ENCODE measurements around the gene SIKE1.

Gene SIKE1

GRCh38 chr1:114735479-114735878 is 45.0 kb downstream of the SIKE1 start:
- Histone ChIP-seq H3K4me2 (no peak overlapping the region), H3K27me3 (ENCODE audit: insufficient read depth, low read depth) (no peaks in the 10 kb centered on the region), H4K20me1 (ENCODE audit: insufficient read depth) (no peaks in the 10 kb centered on the region), H3K36me3 (ENCODE audit: insufficient read depth) (0 out of 2 replicates have a peak, but pooled peaks cover 4% of the 10 kb centered on the region), H3K9ac (no peak overlapping the region), H3K4me1 (ENCODE audit: low read depth, poor library complexity, severe bottlenecking) (peaks cover 22% of the 10 kb centered on the region), H3K27ac (no peak overlapping the region), H3K4me3 (IDR thresholded peaks at IDR 0.05; ENCODE audit: insufficient read depth, low read depth, low read length) (no peak overlapping the region), H3K79me2 (ENCODE audit: insufficient read depth, low read depth) (peaks cover 10% of the 10 kb centered on the region; the same call in 1 of the 2 replicates), H2AFZ (ENCODE audit: low read depth) (no peak overlapping the region)
- no peak for TF ChIP-seq CTCF (conservative IDR thresholded peaks at IDR 0.05; ENCODE audit: low read depth, low read length)

GRCh38 chr1:114729782-114730181 is 50.7 kb downstream of the SIKE1 start:
- no peak overlapping the region for H2AFZ ChIP-seq (ENCODE audit: low read depth)
- no peaks in the 10 kb centered on the region; the same call in 1 of the 2 replicates for H3K36me3 ChIP-seq (ENCODE audit: insufficient read depth)
- no peak overlapping the region for H3K9ac ChIP-seq
- H3K27me3 ChIP-seq (ENCODE audit: insufficient read depth, low read depth) = no peaks in the 10 kb centered on the region
- H3K79me2 ChIP-seq (ENCODE audit: insufficient read depth, low read depth) = 0 out of 2 replicates have a peak, but pooled peaks cover 5% of the 10 kb centered on the region
- H3K27ac ChIP-seq = no peak overlapping the region
- no peaks in the 10 kb centered on the region for H4K20me1 ChIP-seq (ENCODE audit: insufficient read depth)
- no peak overlapping the region for H3K4me2 ChIP-seq
- H3K4me1 ChIP-seq (ENCODE audit: low read depth, poor library complexity, severe bottlenecking) = peaks cover 18% of the 10 kb centered on the region
- TF ChIP-seq CTCF (conservative IDR thresholded peaks at IDR 0.05; ENCODE audit: low read depth, low read length) = no peak
- H3K4me3 ChIP-seq (IDR thresholded peaks at IDR 0.05; ENCODE audit: insufficient read depth, low read depth, low read length) = no peak overlapping the region

- H3K36me3 ChIP-seq (ENCODE audit: insufficient read depth) = no peaks in the 10 kb centered on the region; the same call in 1 of the 2 replicates
- H3K9ac ChIP-seq = no peak overlapping the region
- H3K4me2 ChIP-seq = no peak overlapping the region
- 0 out of 2 replicates have a peak, but pooled peaks cover 5% of the 10 kb centered on the region for H3K79me2 ChIP-seq (ENCODE audit: insufficient read depth, low read depth)
- no peaks in the 10 kb centered on the region for H3K27me3 ChIP-seq (ENCODE audit: insufficient read depth, low read depth)
- no peak for TF ChIP-seq CTCF (conservative IDR thresholded peaks at IDR 0.05; ENCODE audit: low read depth, low read length)
- no peak overlapping the region for H3K4me3 ChIP-seq (IDR thresholded peaks at IDR 0.05; ENCODE audit: insufficient read depth, low read depth, low read length)
- peaks cover 18% of the 10 kb centered on the region for H3K4me1 ChIP-seq (ENCODE audit: low read depth, poor library complexity, severe bottlenecking)
- no peaks in the 10 kb centered on the region for H4K20me1 ChIP-seq (ENCODE audit: insufficient read depth)
- no peak overlapping the region for H2AFZ ChIP-seq (ENCODE audit: low read depth)
- no peak overlapping the region for H3K27ac ChIP-seq
These were observed 51.9 kb downstream of the SIKE1 start for GRCh38 chr1:114728553-114728952.

- H2AFZ ChIP-seq (ENCODE audit: low read depth) = no peak overlapping the region
- no peak for TF ChIP-seq CTCF (conservative IDR thresholded peaks at IDR 0.05; ENCODE audit: low read depth, low read length)
- H3K4me2 ChIP-seq = no peak overlapping the region
- H3K27me3 ChIP-seq (ENCODE audit: insufficient read depth, low read depth) = no peaks in the 10 kb centered on the region
- H3K36me3 ChIP-seq (ENCODE audit: insufficient read depth) = no peaks in the 10 kb centered on the region; the same call in 1 of the 2 replicates
- no peaks in the 10 kb centered on the region for H4K20me1 ChIP-seq (ENCODE audit: insufficient read depth)
- 0 out of 2 replicates have a peak, but pooled peaks cover 5% of the 10 kb centered on the region for H3K79me2 ChIP-seq (ENCODE audit: insufficient read depth, low read depth)
- H3K4me1 ChIP-seq (ENCODE audit: low read depth, poor library complexity, severe bottlenecking) = no peaks in the 10 kb centered on the region
- H3K9ac ChIP-seq = no peak overlapping the region
- no peak overlapping the region for H3K27ac ChIP-seq
- H3K4me3 ChIP-seq (IDR thresholded peaks at IDR 0.05; ENCODE audit: insufficient read depth, low read depth, low read length) = no peak overlapping the region
These were observed 55.3 kb downstream of the SIKE1 start for GRCh38 chr1:114725230-114725629.

All from KMS-11 (cell line).